Breast epithelium (tissue), 3 donors: ENCODE results near the gene AURKB.

Source experiments
- CTCF ChIP-seq, 3 donors: fragments of 450-650 bp; IDR thresholded peaks; one replicate each; pipeline ENCODE4 v1.5.1; 2016 to 2017; ENCODE audit warnings: antibody characterized with exemption in 3 of 3, mild to moderate bottlenecking in 3 of 3, moderate library complexity in 3 of 3
- POLR2A ChIP-seq: fragments of 450-650 bp; IDR thresholded peaks from one replicate; pipeline ENCODE4 v1.6.1; 2016; ENCODE audit warnings: antibody characterized with exemption, mild to moderate bottlenecking, moderate library complexity
- POLR2AphosphoS5 ChIP-seq, 3 donors: sonication (generic); formaldehyde crosslinking; IDR thresholded peaks; one replicate each; pipeline ENCODE4 v1.6.1; 2017; ENCODE audit warnings: antibody characterized with exemption in 3 of 3

- TF ChIP-seq CTCF (IDR thresholded peaks at IDR 0.05) (no peak), POLR2A (no peak), POLR2AphosphoS5 (IDR thresholded peaks at IDR 0.05) (no peak)
These were observed 51.4 kb downstream of the AURKB start for GRCh38 chr17:8159032-8159400.
